ENCODE data around the gene COG4. TPM values are rescaled to one million over a fixed set of nuclear protein-coding genes. Genes with fewer than 3 reads are reported as not detected.

Gene COG4
- total and polyA plus RNA-seq, 10 donors, result 40.8 to 85.4 (median 58.8) TPM

- Histone ChIP-seq H3K4me3 (no peak overlapping the region), H3K4me1 (peaks cover 22 to 50% (median 37%) of the 10 kb centered on the region in 6 donors), H3K27ac (peak overlapping the region in 7 of 8 donors; percentile 36 to 81 (median 69)), H3K9me3 (no peaks in the 10 kb centered on the region), H3K36me3 (peaks cover 15 to 93% (median 65%) of the 10 kb centered on the region in 6 donors), H3K27me3 (replicated peaks in 1 of 7) (no peaks in the 10 kb centered on the region)
- intact Hi-C loops (cut with DNase I; ENCODE audit: low total_unique reads), result no loop called here
- DNase-seq, result no peak
- no peak for TF ChIP-seq POLR2A (IDR thresholded peaks at IDR 0.05)
- no peak for TF ChIP-seq CTCF (IDR thresholded peaks at IDR 0.05 in 8 of 11, conservative IDR thresholded peaks at IDR 0.05 in 3 of 11)
- TF ChIP-seq POLR2AphosphoS5 (IDR thresholded peaks at IDR 0.05), result no peak
- 90 to 95% (median 92%) methylated on average over 8 of the region's 8 CpGs for WGBS, 5 donors
Measured at GRCh38 chr16:70571623-70572022, 48.3 kb upstream of the COG4 start.

- Histone ChIP-seq H3K9me3 (no peaks in the 10 kb centered on the region), H3K4me1 (peaks cover 18 to 45% (median 31%) of the 10 kb centered on the region in 6 donors), H3K4me3 (no peak overlapping the region), H3K27ac (peak overlapping the region in 5 of 8 donors; percentile 67 to 81 (median 75)), H3K36me3 (peaks cover 17 to 98% (median 71%) of the 10 kb centered on the region in 6 donors), H3K27me3 (replicated peaks in 1 of 7) (no peaks in the 10 kb centered on the region)
- intact Hi-C loops (cut with DNase I; ENCODE audit: low total_unique reads), result no loop called here
- no peak for DNase-seq
- TF ChIP-seq CTCF (IDR thresholded peaks at IDR 0.05 in 8 of 11, conservative IDR thresholded peaks at IDR 0.05 in 3 of 11), result no peak
- WGBS, 5 donors, result 91 to 96% (median 93%) methylated on average over 10 of the region's 10 CpGs
Measured at GRCh38 chr16:70570967-70571570, 47.7 kb upstream of the COG4 start.

GRCh38 chr16:70569752-70570151, 46.4 kb upstream of the COG4 start:
- H3K27me3 ChIP-seq (replicated peaks in 1 of 7), result no peaks in the 10 kb centered on the region
- no peak overlapping the region for H3K4me3 ChIP-seq
- H3K9me3 ChIP-seq, result no peaks in the 10 kb centered on the region
- TF ChIP-seq POLR2AphosphoS5 (IDR thresholded peaks at IDR 0.05) (no peak), CTCF (IDR thresholded peaks at IDR 0.05 in 8 of 11, conservative IDR thresholded peaks at IDR 0.05 in 3 of 11) (no peak), POLR2A (IDR thresholded peaks at IDR 0.05) (no peak)
- H3K36me3 ChIP-seq, result peaks cover 17 to 100% (median 84%) of the 10 kb centered on the region in 6 donors
- H3K27ac ChIP-seq, result no peak overlapping the region
- peaks cover 12 to 33% (median 24%) of the 10 kb centered on the region in 6 donors for H3K4me1 ChIP-seq
- 90 to 93% (median 92%) methylated on average over 6 of the region's 6 CpGs for WGBS, 5 donors
- intact Hi-C loops (cut with DNase I; ENCODE audit: low total_unique reads), result no loop called here
- no peak for DNase-seq

GRCh38 chr16:70568601-70569237, 45.4 kb upstream of the COG4 start:
- no peak for DNase-seq
- Histone ChIP-seq H3K27me3 (replicated peaks in 1 of 7) (no peaks in the 10 kb centered on the region), H3K36me3 (peaks cover 23 to 100% (median 94%) of the 10 kb centered on the region in 6 donors), H3K27ac (peak overlapping the region in 1 of 8 donors; percentile 14), H3K9me3 (no peaks in the 10 kb centered on the region), H3K4me3 (no peak overlapping the region), H3K4me1 (peaks cover 6 to 23% (median 15%) of the 10 kb centered on the region in 6 donors)
- 76 to 89% (median 81%) methylated on average over 3 to 5 of the region's 5 CpGs for WGBS, 5 donors
- intact Hi-C loops (cut with DNase I; ENCODE audit: low total_unique reads), result no loop called here
- TF ChIP-seq POLR2A (IDR thresholded peaks at IDR 0.05), result no peak
- TF ChIP-seq CTCF (IDR thresholded peaks at IDR 0.05 in 8 of 11, conservative IDR thresholded peaks at IDR 0.05 in 3 of 11), result no peak
- peak in 1 of 3 donors; percentile 25 for TF ChIP-seq POLR2AphosphoS5 (IDR thresholded peaks at IDR 0.05)
